OCI-LY1 (cell line): Measurements from ENCODE around the gene CTIF.

Source experiments
- H2AFZ ChIP-seq: fragments of 200-600 bp; sonication (generic), shearing (Covaris generic); 2 replicates; pipeline ENCODE4 v1.6.0; 2014; ENCODE audit warnings: antibody characterized with exemption, mild to moderate bottlenecking, low read length
- H3F3A ChIP-seq: fragments of 200-600 bp; sonication (generic), shearing (Covaris generic); 2 replicates; pipeline ENCODE4 v1.6.0; 2014; ENCODE audit warnings: mild to moderate bottlenecking, antibody characterized with exemption, low read length, moderate library complexity; ENCODE audit not compliant: insufficient read depth
- H3K27ac ChIP-seq: fragments of 200-600 bp; sonication (generic); 2 replicates; pipeline ENCODE4 v1.5.1; 2014; ENCODE audit warnings: low read length, mixed run types, mild to moderate bottlenecking, low read depth; ENCODE audit not compliant: poor library complexity, severe bottlenecking
- H3K27me3 ChIP-seq: fragments of 200-600 bp; sonication (generic); 2 replicates; pipeline ENCODE4 v1.6.0; 2014; ENCODE audit warnings: antibody characterized with exemption, mild to moderate bottlenecking, low read length, moderate library complexity; ENCODE audit not compliant: insufficient read depth
- H3K36me3 ChIP-seq: fragments of 200-600 bp; sonication (generic); 2 replicates; pipeline ENCODE4 v1.6.1; 2014; ENCODE audit warnings: mild to moderate bottlenecking, antibody characterized with exemption, low read length, moderate library complexity, mixed read lengths; ENCODE audit not compliant: insufficient read depth
- H3K4me1 ChIP-seq: fragments of 200-600 bp; sonication (generic); 2 replicates; pipeline ENCODE4 v1.5.1; 2014; ENCODE audit warnings: mild to moderate bottlenecking, low read length, moderate library complexity; ENCODE audit not compliant: insufficient read depth, severe bottlenecking
- H3K4me2 ChIP-seq: fragments of 200-600 bp; sonication (generic), shearing (Covaris generic); 2 replicates; pipeline ENCODE4 v1.6.1; 2014; ENCODE audit warnings: low read length
- H3K4me3 ChIP-seq: fragments of 200-600 bp; sonication (generic); 2 replicates; pipeline ENCODE4 v1.5.1; 2014; ENCODE audit warnings: low read length, low read depth, mild to moderate bottlenecking, mixed read lengths; ENCODE audit not compliant: poor library complexity, severe bottlenecking
- H3K79me2 ChIP-seq: fragments of 200-600 bp; shearing (Covaris generic); 2 replicates; pipeline ENCODE4 v1.6.1; 2016; ENCODE audit warnings: mixed run types, low read length, mixed read lengths; ENCODE audit not compliant: insufficient read depth
- H3K9ac ChIP-seq: fragments of 200-600 bp; sonication (generic), shearing (Covaris generic); 2 replicates; pipeline ENCODE4 v1.6.1; 2014; ENCODE audit warnings: mild to moderate bottlenecking, low read length, mixed read lengths
- H3K9me2 ChIP-seq: fragments of 200-600 bp; sonication (generic), shearing (Covaris generic); 2 replicates; pipeline ENCODE4 v1.6.1; 2014; ENCODE audit warnings: low read depth, mild to moderate bottlenecking, low read length, mixed read lengths
- H3K9me3 ChIP-seq: fragments of 200-600 bp; shearing (Covaris generic); 2 replicates; pipeline ENCODE4 v1.6.1; 2014; ENCODE audit warnings: low read length, mixed read lengths
- H4K20me1 ChIP-seq: fragments of 200-600 bp; sonication (generic), shearing (Covaris generic); 2 replicates; pipeline ENCODE4 v1.6.0; 2016; ENCODE audit warnings: mild to moderate bottlenecking, low read length; ENCODE audit not compliant: insufficient read depth
- CTCF ChIP-seq: fragments of 200-600 bp; sonication (generic), shearing (Covaris generic); IDR thresholded peaks from 2 replicates; pipeline ENCODE4 v1.5.1; 2017; ENCODE audit warnings: mild to moderate bottlenecking, antibody characterized with exemption, low read length, moderate library complexity, mixed read lengths
- EZH2 ChIP-seq: fragments of 200-600 bp; sonication (generic), shearing (Covaris generic); IDR thresholded peaks from 2 replicates; pipeline ENCODE4 v1.8.0; 2017; ENCODE audit warnings: borderline replicate concordance, mixed run types, mild to moderate bottlenecking, antibody characterized with exemption, low read length, moderate library complexity, mixed read lengths

CTIF gene

GRCh38 chr18:48749768-48750167, 210.9 kb downstream of the CTIF start:
- Histone ChIP-seq H3K4me3 (no peak overlapping the region), H3K9me3 (no peaks in the 10 kb centered on the region), H3K79me2 (no peaks in the 10 kb centered on the region), H3K36me3 (no peaks in the 10 kb centered on the region), H3K9me2 (no peaks in the 10 kb centered on the region), H3K4me1 (no peaks in the 10 kb centered on the region), H3K27me3 (no peaks in the 10 kb centered on the region; the same call in 1 of the 2 replicates), H3F3A (no peaks in the 10 kb centered on the region), H3K9ac (no peak overlapping the region), H4K20me1 (no peaks in the 10 kb centered on the region), H2AFZ (no peak overlapping the region), H3K27ac (no peak overlapping the region), H3K4me2 (no peak overlapping the region)
- no peak for TF ChIP-seq EZH2
- TF ChIP-seq CTCF: no peak

- Histone ChIP-seq H4K20me1 (no peaks in the 10 kb centered on the region), H3K4me1 (no peaks in the 10 kb centered on the region), H3F3A (no peaks in the 10 kb centered on the region), H3K4me2 (no peak overlapping the region), H3K9me3 (no peaks in the 10 kb centered on the region), H3K9ac (no peak overlapping the region), H3K27me3 (no peaks in the 10 kb centered on the region; the same call in 1 of the 2 replicates), H2AFZ (no peak overlapping the region), H3K27ac (no peak overlapping the region), H3K4me3 (no peak overlapping the region), H3K79me2 (no peaks in the 10 kb centered on the region), H3K9me2 (no peaks in the 10 kb centered on the region), H3K36me3 (no peaks in the 10 kb centered on the region)
- TF ChIP-seq CTCF (no peak), EZH2 (no peak)
Measured at GRCh38 chr18:48750485-48751175, 211.8 kb downstream of the CTIF start.

GRCh38 chr18:48751727-48752468, 213.1 kb downstream of the CTIF start:
- Histone ChIP-seq H3K36me3 (no peaks in the 10 kb centered on the region), H4K20me1 (no peaks in the 10 kb centered on the region), H3K27ac (no peak overlapping the region), H3K9me3 (no peaks in the 10 kb centered on the region), H3K9ac (no peak overlapping the region), H3K27me3 (no peaks in the 10 kb centered on the region), H3K4me1 (no peaks in the 10 kb centered on the region), H3K4me2 (no peak overlapping the region), H3K79me2 (no peaks in the 10 kb centered on the region), H3K9me2 (no peaks in the 10 kb centered on the region), H2AFZ (no peak overlapping the region), H3F3A (no peaks in the 10 kb centered on the region), H3K4me3 (no peak overlapping the region)
- TF ChIP-seq CTCF (no peak), EZH2 (no peak)
